ENCODE measurements around the gene EEFSEC. TPM values are rescaled to one million over a fixed set of nuclear protein-coding genes. Genes with fewer than 3 reads are reported as not detected.

EEFSEC gene
- total RNA-seq, 1 experiment from 2014 or later: 9.6 TPM

- no peak for ATAC-seq
- no peaks in the 10 kb centered on the region for H3K36me3 ChIP-seq (ENCODE audit: low read depth, low read length)
- H3K27me3 ChIP-seq (ENCODE audit: low read length): no peaks in the 10 kb centered on the region
- no peaks in the 10 kb centered on the region for H3K79me2 ChIP-seq (ENCODE audit: low read length)
- H3F3A ChIP-seq (ENCODE audit: low read length, unreplicated experiment): no peaks in the 10 kb centered on the region
- DNase-seq: no peak
- no peaks in the 10 kb centered on the region for H4K20me1 ChIP-seq (ENCODE audit: low read length)
- no peaks in the 10 kb centered on the region for H3K9me3 ChIP-seq (ENCODE audit: low read length)
- no peak overlapping the region for H3K27ac ChIP-seq (ENCODE audit: low read length)
- BruUV-seq (replicated peaks): no TSS peak
- H3K4me3 ChIP-seq (ENCODE audit: low read length): no peak overlapping the region
- H3K9ac ChIP-seq (ENCODE audit: low read length): no peak overlapping the region
- H2AFZ ChIP-seq (ENCODE audit: low read length): no peak overlapping the region
- no peaks in the 10 kb centered on the region for H3K4me1 ChIP-seq (ENCODE audit: insufficient read depth, low read length)
- TF ChIP-seq, protein P1, sequence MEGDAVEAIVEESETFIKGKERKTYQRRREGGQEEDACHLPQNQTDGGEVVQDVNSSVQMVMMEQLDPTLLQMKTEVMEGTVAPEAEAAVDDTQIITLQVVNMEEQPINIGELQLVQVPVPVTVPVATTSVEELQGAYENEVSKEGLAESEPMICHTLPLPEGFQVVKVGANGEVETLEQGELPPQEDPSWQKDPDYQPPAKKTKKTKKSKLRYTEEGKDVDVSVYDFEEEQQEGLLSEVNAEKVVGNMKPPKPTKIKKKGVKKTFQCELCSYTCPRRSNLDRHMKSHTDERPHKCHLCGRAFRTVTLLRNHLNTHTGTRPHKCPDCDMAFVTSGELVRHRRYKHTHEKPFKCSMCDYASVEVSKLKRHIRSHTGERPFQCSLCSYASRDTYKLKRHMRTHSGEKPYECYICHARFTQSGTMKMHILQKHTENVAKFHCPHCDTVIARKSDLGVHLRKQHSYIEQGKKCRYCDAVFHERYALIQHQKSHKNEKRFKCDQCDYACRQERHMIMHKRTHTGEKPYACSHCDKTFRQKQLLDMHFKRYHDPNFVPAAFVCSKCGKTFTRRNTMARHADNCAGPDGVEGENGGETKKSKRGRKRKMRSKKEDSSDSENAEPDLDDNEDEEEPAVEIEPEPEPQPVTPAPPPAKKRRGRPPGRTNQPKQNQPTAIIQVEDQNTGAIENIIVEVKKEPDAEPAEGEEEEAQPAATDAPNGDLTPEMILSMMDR (conservative IDR thresholded peaks at IDR 0.05; ENCODE audit: low read depth, low read length): no peak
- TF ChIP-seq EZH2 (IDR thresholded peaks at IDR 0.05; ENCODE audit: low read length, unreplicated experiment) (no peak), EZH2phosphoT487 (IDR thresholded peaks at IDR 0.05; ENCODE audit: borderline replicate concordance, low read length) (no peak)
- ChIA-PET CTCF (no interaction called here), POLR2A (ENCODE audit: unreplicated experiment) (no interaction called here)
- intact Hi-C loops (cut with micrococcal nuclease): no loop called here
- no peak overlapping the region for H3K4me2 ChIP-seq (ENCODE audit: low read length)
- H3K9me2 ChIP-seq (replicated peaks; ENCODE audit: low read length): no peaks in the 10 kb centered on the region
These were observed 8.0 kb upstream of the EEFSEC start for GRCh38 chr3:128145279-128145678.

DNA sequence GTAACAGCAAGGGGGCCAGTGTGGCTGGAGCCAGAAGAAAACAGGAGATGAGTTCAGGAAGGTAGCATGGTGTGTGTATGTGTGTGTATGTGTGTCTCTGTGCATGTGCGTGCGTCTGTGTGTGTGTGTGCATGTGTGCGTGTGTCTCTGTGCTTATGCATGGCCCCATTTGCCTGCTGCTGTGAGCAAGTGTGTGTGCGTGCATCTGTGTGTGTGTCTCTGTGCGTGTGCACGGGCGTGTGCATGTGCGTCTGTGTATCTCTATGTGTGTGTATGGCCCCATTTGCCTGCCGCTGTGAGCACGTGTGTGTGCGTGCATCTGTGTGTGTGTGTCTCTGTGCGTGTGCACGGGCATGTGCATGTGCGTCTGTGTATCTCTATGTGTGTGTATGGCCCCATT, 7.1 kb upstream of the EEFSEC start:
- no peaks in the 10 kb centered on the region for H3K27me3 ChIP-seq (ENCODE audit: low read length)
- no peak for TF ChIP-seq EZH2 (IDR thresholded peaks at IDR 0.05; ENCODE audit: low read length, unreplicated experiment)
- TF ChIP-seq, protein P1 (conservative IDR thresholded peaks at IDR 0.05; ENCODE audit: low read depth, low read length): no peak
- no peak for TF ChIP-seq EZH2phosphoT487 (IDR thresholded peaks at IDR 0.05; ENCODE audit: borderline replicate concordance, low read length)
- H3K27ac ChIP-seq (ENCODE audit: low read length): no peak overlapping the region
- no TSS peak for BruUV-seq (replicated peaks)
- no peaks in the 10 kb centered on the region for H3K9me3 ChIP-seq (ENCODE audit: low read length)
- intact Hi-C loops (cut with micrococcal nuclease): no loop called here
- no peak overlapping the region for H2AFZ ChIP-seq (ENCODE audit: low read length)
- H3K4me3 ChIP-seq (ENCODE audit: low read length): no peak overlapping the region
- H3F3A ChIP-seq (ENCODE audit: low read length, unreplicated experiment): no peaks in the 10 kb centered on the region
- no peaks in the 10 kb centered on the region for H4K20me1 ChIP-seq (ENCODE audit: low read length)
- H3K9me2 ChIP-seq (replicated peaks; ENCODE audit: low read length): no peaks in the 10 kb centered on the region
- H3K9ac ChIP-seq (ENCODE audit: low read length): no peak overlapping the region
- no peaks in the 10 kb centered on the region for H3K79me2 ChIP-seq (ENCODE audit: low read length)
- CTCF ChIA-PET: no interaction called here
- H3K4me1 ChIP-seq (ENCODE audit: insufficient read depth, low read length): no peaks in the 10 kb centered on the region
- no peak for ATAC-seq
- no peak for DNase-seq
- H3K36me3 ChIP-seq (ENCODE audit: low read depth, low read length): no peaks in the 10 kb centered on the region
- POLR2A ChIA-PET (ENCODE audit: unreplicated experiment): no interaction called here
- no peak overlapping the region for H3K4me2 ChIP-seq (ENCODE audit: low read length)

DNA sequence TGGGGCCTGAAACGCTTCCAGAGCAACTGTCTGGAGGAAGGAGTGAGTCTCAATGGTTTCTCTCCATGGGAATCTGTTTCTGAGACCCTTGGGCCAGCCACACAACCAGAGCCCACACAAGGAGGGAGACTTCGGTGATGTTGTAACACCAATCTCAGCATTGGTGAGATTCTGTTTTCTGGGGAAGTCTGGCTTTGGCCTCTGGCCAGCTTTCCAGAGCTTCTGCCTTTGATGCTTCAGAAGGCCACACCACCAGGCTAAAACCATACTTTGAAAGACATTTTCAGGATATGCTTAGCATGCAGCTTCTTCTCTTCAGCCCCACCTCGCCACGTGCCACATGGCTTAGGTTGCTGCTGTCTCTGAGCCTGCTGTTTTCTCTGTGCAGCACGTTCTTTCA, 3.6 kb upstream of the EEFSEC start:
- no peak overlapping the region for H3K4me3 ChIP-seq (ENCODE audit: low read length)
- no peaks in the 10 kb centered on the region for H3K36me3 ChIP-seq (ENCODE audit: low read depth, low read length)
- ChIA-PET CTCF (no interaction called here), POLR2A (ENCODE audit: unreplicated experiment) (no interaction called here)
- H3K9me2 ChIP-seq (replicated peaks; ENCODE audit: low read length): no peaks in the 10 kb centered on the region
- ATAC-seq (no peak), DNase-seq (no peak)
- no peak overlapping the region for H3K4me2 ChIP-seq (ENCODE audit: low read length)
- peaks cover 8% of the 10 kb centered on the region for H3K79me2 ChIP-seq (ENCODE audit: low read length)
- BruUV-seq (replicated peaks): no TSS peak
- H3K27ac ChIP-seq (ENCODE audit: low read length): no peak overlapping the region
- intact Hi-C loops (cut with micrococcal nuclease): no loop called here
- H3K4me1 ChIP-seq (ENCODE audit: insufficient read depth, low read length): no peaks in the 10 kb centered on the region
- no peak overlapping the region for H2AFZ ChIP-seq (ENCODE audit: low read length)
- no peak for TF ChIP-seq EZH2 (IDR thresholded peaks at IDR 0.05; ENCODE audit: low read length, unreplicated experiment)
- TF ChIP-seq, protein P1 (conservative IDR thresholded peaks at IDR 0.05; ENCODE audit: low read depth, low read length): no peak
- no peak for TF ChIP-seq EZH2phosphoT487 (IDR thresholded peaks at IDR 0.05; ENCODE audit: borderline replicate concordance, low read length)
- H3K9me3 ChIP-seq (ENCODE audit: low read length): no peaks in the 10 kb centered on the region
- H4K20me1 ChIP-seq (ENCODE audit: low read length): no peaks in the 10 kb centered on the region
- H3F3A ChIP-seq (ENCODE audit: low read length, unreplicated experiment): no peaks in the 10 kb centered on the region
- no peak overlapping the region for H3K9ac ChIP-seq (ENCODE audit: low read length)
- H3K27me3 ChIP-seq (ENCODE audit: low read length): no peaks in the 10 kb centered on the region

Data from PC-3 (cell line).